Measurements from ENCODE around the gene SLC35B1.

- TF ChIP-seq POLR2A (IDR thresholded peaks at IDR 0.05) (no peak), CTCF (IDR thresholded peaks at IDR 0.05) (no peak), POLR2AphosphoS5 (IDR thresholded peaks at IDR 0.05) (no peak)
Observed at GRCh38 chr17:49752508-49752907, 44.7 kb upstream of the SLC35B1 start.

All from breast epithelium (tissue), 3 donors.